A549 treated with Hydrocortisone at 1 μM for 4 hours (cell line): ENCODE measurements around the gene YWHAE. TPM values are rescaled to one million over a fixed set of nuclear protein-coding genes. Genes with fewer than 3 reads are reported as not detected.

ENCODE experiments used
- total RNA-seq: library from RNA; stranded (reverse); fragments of 200-300 nt; extraction: Qiagen RNA extraction; gene quantifications from 5 replicates; pipeline ENCODE4 v1.2.3, GENCODE V29; 2022

YWHAE gene
- 541 to 1,166 TPM (median 607 TPM) in 5 replicates for total RNA-seq

GRCh38 chr17:1399679-1400512 is at the start of gene YWHAE:
Gene YWHAE (minus strand): TSS chr17:1400222. CDS start chr17:1400110, 112 bp downstream.

Other genes with a start within 250 kb of the YWHAE start
- 111 to 154 TPM (median 128 TPM) in 5 replicates for gene ABR, start 220.2 kb downstream of the YWHAE start, total RNA-seq
- gene BHLHA9, start 129.8 kb downstream of the YWHAE start, total RNA-seq: not detected in 5 replicates
- gene TRARG1, start 120.6 kb downstream of the YWHAE start, total RNA-seq: not detected in 5 replicates
- 81.2 to 111 TPM (median 88.6 TPM) in 5 replicates for gene CRK, start 56.0 kb upstream of the YWHAE start, total RNA-seq
- gene MYO1C, start 92.5 kb upstream of the YWHAE start, total RNA-seq: 123 to 137 TPM (median 134 TPM) in 5 replicates
- 24.1 to 26.5 TPM (median 25.8 TPM) in 5 replicates for gene INPP5K, start 116.4 kb upstream of the YWHAE start, total RNA-seq
- gene PITPNA, start 162.6 kb upstream of the YWHAE start, total RNA-seq: 63.5 to 70.5 TPM (median 66.9 TPM) in 5 replicates
- 4.9 to 6.2 TPM (median 5.9 TPM) in 5 replicates for gene SLC43A2, start 228.6 kb upstream of the YWHAE start, total RNA-seq
- gene SCARF1, start 245.5 kb upstream of the YWHAE start, total RNA-seq: 0.18 to 0.38 TPM (median 0.21 TPM) in 5 replicates
- gene RILP, start 249.6 kb upstream of the YWHAE start, total RNA-seq: 11.5 to 19.8 TPM (median 16.9 TPM) in 5 replicates